ENCODE results near the gene PDK2.
"Not testable (repeated sequence)": the region's sequence is repeated elsewhere in the genome, so short reads cannot be mapped to it uniquely, and the experiment has no call there.

Gene PDK2

DNA sequence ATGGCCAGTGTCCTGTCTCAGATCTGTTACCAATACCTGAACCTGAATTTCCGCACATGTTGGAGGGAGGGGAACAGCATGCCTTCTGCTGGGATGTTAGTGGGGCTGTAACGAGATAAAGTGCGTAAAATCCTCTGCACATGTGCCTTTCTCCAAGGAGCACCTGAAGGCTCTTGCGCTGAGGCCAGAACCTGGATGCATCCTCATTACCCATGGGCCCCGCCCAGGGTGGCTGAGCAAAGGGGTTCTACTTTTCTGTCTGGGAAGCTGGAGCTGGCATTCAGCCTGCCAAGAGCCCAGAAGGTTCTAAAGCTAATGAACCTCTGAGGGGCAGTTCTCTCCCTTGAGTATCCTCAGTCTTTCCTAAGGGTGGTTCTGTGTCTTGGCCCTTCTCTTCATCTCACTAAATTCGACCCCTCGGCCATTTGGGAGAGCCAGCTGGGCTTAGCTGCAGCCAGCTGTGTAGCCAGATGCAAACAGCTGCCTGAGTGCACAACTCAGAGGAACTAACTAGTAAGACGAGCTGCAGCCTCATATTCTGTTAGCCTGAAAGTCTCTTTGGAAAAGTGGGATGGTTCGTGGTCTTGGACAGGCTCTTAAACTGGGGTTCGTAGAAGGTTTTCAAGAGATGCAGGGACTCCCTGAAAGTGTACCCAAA lies 36.7 kb upstream of the PDK2 start:
- no peak for DNase-seq (ENCODE audit: low read depth)

DNA sequence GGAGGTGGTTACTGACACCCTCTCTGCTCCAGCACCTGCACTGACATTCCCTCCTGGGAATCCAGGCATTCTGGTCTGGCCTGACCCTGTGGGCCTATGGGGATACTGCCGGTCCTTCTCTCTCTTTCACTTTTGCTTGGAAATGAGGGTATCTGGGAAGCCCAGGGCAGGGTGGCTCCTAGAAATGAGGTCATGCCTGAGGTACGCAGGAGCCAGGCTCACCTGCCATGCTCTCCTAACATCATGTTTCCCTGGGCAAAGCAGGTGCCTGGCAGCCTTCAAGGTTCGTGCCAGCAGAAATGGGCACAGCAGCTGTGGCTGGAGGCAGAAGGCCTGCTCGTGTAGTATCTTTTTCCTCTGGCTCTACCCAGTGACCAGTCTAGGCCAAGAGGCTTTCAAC lies 35.9 kb upstream of the PDK2 start:
- DNase-seq (ENCODE audit: low read depth), result no peak

GRCh38 chr17:50059759-50060273 lies 35.3 kb upstream of the PDK2 start:
- DNase-seq (ENCODE audit: low read depth), result no peak

DNA sequence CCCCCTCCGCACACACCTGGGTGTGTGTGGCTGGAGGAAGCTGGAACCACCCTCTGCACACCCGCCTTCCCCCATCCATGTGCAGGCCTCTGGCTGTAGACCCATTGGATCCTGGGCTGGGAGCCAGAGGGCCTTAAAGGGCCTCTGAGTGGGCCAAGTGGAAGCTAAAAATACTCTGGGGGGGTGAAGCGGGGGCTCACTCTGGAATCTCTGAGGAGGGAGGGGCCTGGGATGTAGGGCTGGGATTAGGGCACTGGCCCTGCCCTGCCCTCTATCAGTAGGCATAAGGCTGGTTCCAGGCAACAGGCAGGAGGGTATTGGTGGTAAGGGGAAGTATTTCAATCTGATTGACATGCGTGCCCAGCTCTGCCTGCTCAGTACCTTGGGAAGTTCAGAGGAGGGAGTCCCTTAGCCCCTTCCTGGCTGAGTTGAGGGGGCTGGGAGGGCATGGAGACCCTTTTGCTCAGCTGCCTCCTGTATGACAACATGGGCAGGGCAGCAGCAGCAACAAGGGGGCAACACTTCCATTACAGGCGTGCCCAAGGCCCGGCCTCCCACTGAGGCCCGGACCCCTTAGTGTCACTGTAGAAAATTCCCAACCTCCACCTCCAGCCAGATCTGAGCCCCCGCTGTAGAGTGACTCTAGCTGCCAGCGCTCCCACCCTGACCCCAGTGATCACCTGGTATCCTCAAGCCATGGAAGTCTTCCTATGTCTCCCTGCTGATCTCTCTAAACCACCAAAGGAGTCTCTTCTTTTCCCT lies 34.0 kb upstream of the PDK2 start:
- DNase-seq (ENCODE audit: low read depth), result no peak

- not testable (repeated sequence) for DNase-seq (ENCODE audit: low read depth)
Measured at GRCh38 chr17:50061713-50062045, 33.5 kb upstream of the PDK2 start.

DNA sequence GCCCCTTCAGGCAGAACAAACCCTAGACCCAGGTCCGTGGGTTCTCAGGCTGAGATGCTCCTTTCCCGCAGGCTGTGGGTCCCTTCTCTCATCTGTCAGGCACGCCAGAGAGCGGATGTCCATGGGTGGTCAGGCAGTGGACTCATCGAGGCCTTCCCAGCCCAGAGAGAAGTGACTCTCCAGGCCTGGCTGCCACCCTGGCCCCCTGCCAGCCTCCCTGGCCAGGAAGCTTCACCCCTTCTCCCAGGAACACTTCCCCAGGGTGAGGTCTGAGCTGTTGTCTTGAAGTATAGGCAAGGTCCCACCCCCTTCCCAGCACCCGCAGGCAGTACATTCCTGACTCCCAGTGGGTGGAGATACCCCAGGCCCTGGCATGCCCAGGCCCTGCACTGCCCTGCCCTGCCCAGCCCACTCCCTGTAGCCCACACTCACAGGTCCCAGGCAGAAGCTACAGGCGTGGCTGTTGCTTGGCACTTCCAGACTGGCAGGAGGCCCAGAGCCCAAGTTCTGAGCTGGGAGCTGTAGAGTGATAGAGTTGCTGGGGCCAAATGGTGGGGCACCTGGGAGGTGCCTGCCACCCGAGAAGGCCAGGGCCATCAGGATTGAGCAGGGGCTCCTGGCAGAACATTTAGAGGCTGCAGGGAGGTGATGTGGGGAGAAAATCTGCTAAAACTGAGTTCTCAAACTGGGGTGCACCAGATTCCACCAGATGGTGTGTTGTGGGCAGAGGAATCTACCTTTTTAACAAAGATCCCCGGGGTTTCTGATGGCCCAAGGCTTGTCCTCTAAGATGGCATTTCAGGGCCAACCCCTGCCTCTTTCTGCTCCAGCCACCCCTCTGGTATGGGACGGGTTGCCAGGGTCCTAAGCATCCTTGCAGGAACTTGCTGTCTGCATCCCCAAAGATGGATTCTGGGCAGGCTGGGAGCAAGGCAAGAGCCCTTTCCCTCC lies 32.6 kb upstream of the PDK2 start:
- DNase-seq (ENCODE audit: low read depth), result no peak

GRCh38 chr17:50063561-50064252 lies 31.4 kb upstream of the PDK2 start:
- DNase-seq (ENCODE audit: low read depth), result no peak

DNA sequence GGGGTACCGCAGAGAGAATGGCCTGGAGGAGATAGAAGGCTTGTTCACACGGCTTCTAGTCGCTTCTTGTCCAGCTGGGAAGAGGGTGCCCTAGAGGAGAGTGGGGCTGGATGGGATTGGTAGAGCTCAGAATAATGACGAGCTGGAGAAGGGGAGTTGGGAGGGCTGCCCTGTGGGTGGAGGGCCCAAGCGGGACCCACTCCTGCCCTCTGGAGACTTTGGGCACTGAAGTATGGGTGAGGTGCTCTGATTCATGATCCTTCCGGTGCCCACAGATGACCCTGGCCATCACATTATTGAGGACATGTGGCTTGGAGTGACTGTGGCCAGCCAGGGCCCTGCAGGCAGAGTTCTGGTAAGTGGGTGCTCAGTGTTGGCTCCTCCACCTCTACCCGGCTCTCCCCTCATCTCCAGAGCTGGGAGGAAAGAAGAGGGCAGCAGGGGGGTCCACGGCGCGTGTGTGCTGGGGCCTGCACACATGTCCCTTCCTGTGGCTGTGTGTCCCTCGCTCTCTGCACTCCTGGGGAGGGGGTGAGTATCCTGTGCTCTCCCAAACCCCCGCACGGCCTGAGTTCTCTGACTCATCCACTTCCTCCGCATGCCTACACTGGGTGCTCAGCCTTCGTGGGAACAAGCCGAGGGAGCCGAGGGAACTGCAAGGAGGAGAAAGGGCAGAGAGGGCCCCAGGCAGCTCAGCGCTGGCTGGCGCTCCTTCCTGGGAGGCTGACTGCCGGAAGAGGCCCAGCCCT lies 30.7 kb upstream of the PDK2 start:
- DNase-seq (ENCODE audit: low read depth), result no peak

DNA sequence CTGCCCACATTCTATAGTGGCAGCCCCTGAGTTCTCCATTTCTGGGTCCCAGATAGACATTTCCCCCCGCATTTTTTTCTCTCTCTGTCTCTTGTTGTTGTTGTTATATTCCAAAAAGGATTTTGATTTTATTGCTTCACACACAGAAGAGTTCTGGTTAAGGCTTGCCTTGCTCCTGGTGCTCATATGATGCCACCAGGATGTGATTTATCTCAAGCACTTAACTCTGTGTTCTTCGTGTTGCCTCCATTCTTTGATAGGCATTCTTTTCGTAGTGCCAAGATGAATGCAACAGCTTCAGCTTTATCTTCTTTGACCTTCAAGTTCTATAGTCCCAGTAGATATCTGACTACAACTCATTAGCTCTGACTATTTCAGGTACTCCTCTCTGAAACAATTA lies 30.1 kb upstream of the PDK2 start:
- DNase-seq (ENCODE audit: low read depth), result no peak

GRCh38 chr17:50066995-50067394 lies 28.2 kb upstream of the PDK2 start:
- no peak for DNase-seq (ENCODE audit: low read depth)

DNA sequence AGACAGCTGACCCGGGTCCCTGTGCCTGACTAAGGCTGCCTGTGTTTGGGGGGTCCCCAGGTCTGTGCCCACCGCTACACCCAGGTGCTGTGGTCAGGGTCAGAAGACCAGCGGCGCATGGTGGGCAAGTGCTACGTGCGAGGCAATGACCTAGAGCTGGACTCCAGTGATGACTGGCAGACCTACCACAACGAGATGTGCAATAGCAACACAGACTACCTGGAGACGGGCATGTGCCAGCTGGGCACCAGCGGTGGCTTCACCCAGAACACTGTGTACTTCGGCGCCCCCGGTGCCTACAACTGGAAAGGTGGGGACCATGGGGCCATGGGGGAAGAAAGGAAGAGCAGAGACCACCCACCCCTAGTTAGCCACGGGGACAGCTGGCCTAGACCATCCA lies 27.2 kb upstream of the PDK2 start:
- no peak for DNase-seq (ENCODE audit: low read depth)

DNA sequence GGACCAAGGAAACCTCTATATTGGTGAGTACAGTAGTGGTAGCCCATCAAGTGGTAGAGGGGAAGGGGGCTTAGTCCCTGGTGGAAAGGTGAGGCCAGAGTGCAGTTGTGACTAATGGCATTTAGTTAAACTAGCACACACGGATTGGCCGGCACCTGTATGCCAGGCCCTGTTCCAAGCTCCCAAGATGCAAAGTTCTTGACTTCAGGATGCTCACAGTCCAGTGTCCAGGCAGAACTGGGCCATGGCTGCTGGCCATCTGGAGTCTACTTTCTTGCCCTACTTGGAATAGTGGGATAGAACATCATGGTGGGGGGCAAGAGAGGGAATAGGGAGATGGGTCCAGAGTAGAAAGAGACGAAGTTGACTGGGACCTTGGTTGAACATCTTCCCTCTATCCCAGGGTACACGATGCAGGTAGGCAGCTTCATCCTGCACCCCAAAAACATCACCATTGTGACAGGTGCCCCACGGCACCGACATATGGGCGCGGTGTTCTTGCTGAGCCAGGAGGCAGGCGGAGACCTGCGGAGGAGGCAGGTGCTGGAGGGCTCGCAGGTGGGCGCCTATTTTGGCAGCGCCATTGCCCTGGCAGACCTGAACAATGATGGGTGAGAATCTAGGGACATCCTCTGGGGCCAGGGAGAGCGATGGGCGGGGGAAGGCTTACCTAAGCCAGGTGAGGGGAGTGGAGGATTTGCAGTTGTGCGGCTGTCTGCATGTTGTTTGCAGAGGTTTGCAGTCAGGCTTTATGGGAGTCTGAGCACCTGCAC lies 24.1 kb upstream of the PDK2 start:
- no peak for DNase-seq (ENCODE audit: low read depth)

GRCh38 chr17:50071692-50072091 lies 23.5 kb upstream of the PDK2 start:
- DNase-seq (ENCODE audit: low read depth), result no peak

DNA sequence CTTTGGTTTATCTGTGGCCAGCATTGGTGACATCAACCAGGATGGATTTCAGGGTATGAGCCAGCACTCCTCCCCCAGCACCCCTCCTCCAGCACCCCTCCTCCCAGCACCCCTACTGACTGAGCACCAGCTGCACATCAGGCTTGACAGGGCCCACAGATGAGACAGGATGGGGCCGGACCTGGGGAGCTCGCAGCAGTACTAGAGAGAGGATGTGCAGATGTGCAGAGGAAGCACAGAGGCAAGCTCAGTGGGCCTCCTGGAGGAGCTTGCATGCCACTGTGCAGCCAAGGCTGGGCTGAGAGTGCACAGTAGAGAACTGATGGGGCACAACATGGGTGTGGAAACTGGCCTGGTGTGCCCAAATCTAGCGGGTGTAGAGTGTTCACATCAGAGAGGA lies 23.0 kb upstream of the PDK2 start:
- no peak for DNase-seq (ENCODE audit: low read depth)

DNA sequence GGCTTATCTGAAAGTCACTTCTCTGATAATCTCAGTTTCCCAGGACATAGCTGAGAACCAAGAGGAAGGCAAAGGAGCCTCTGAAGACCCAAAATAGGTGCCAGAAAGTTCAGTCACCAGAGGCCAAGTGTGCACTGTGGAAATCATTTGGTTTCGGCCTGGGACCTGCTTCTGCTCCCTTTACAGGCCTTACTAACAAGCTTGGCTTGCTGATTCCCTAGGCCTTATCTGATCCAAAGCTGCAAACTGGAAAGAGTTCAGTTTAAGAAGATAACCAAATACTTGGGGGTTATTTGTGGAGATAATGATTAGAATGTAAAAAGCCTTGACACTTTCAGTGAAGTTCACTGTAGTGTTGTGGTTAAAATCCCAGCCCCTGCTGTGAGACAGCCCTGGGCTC lies 22.2 kb upstream of the PDK2 start:
- no peak for DNase-seq (ENCODE audit: low read depth)

DNA sequence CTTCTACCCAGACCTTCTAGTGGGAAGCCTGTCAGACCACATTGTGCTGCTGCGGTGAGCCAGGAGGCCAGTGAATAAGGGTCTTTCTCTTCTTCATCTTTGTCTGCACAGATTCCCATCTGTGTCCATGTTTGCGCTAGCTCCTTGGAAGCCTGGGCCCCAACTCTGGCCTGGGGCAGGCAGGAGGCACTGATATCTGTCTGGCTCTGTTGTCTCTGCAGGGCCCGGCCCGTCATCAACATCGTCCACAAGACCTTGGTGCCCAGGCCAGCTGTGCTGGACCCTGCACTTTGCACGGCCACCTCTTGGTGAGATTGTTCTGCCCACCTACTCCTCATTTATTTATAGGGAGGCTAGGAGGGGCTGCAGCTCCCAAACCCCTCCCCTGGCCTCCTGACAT lies 20.9 kb upstream of the PDK2 start:
- no peak for DNase-seq (ENCODE audit: low read depth)

DNA sequence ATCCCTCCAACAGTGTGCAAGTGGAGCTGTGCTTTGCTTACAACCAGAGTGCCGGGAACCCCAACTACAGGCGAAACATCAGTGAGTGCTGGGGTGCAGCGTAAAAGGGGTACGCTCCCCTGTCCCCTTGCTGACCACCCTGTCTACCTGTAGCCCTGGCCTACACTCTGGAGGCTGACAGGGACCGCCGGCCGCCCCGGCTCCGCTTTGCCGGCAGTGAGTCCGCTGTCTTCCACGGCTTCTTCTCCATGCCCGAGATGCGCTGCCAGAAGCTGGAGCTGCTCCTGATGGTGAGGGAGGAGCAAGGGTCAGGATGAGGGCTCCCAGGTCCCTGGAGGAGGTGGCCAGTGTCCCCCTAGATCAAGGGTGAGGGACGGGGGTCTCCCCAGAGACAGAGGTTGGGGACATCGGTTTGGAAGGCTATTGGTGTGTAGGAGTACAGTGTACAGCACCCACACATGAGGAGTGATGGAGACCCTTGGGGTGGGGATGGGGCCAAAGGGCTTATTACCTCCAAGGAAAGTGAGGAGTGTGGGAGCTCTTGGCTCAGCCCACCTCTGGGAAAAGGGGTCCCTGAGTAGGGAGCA lies 19.6 kb upstream of the PDK2 start:
- no peak for DNase-seq (ENCODE audit: low read depth)

DNA sequence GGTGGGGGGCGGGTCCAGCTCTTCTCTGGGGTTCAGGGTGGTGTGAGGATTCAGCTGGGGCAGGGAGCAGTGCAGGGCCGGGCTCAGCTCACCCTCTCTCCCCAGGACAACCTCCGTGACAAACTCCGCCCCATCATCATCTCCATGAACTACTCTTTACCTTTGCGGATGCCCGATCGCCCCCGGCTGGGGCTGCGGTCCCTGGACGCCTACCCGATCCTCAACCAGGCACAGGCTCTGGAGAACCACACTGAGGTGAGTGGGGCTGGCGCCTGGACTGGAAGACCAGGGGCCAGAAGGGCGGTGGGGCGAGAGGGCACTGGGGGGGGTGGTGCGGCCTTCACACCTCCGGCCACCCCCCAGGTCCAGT lies 18.9 kb upstream of the PDK2 start:
- DNase-seq (ENCODE audit: low read depth), result no peak

DNA sequence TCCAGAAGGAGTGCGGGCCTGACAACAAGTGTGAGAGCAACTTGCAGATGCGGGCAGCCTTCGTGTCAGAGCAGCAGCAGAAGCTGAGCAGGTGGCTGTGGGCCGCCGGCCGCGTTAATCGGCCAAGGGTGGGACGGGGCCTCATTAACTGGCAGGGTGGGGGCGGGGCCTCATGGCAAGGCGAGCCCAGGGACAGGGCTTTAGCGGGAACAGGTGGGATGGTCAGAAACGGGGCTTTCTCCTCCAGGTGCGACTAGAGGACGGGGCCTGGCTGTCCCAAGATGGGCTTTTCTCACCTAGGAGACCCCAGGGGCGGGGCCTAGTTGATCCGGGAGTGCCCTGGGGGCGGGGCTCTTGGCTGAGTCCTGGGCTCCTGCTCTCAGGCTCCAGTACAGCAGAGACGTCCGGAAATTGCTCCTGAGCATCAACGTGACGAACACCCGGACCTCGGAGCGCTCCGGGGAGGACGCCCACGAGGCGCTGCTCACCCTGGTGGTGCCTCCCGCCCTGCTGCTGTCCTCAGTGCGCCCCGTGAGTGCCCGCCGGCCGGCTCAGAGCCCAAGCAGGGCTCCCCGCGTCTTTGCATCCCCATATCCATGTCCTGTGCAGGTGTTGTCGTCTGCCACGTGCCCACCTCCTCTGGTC lies 18.4 kb upstream of the PDK2 start:
- no peak for DNase-seq (ENCODE audit: low read depth)

DNA sequence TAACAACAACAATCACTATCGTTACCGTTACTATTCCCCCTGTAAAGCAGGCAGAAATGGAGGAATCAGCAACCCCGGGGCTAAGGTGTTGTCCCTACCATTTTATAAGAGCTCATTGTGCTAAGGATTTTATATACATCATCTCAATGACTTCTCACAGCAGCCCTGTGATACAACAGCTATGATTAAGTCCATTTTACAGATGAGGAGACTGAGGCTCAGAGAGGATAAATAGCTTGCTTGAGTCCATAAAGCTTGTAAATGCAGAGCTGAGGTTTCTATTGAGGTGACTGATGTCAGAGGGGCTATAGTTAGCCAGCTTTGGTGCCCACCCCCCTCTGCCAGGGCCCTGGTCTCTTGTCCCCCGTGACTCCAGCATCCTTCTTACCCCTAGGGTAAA lies 16.7 kb upstream of the PDK2 start:
- no peak for DNase-seq (ENCODE audit: low read depth)
